ENCODE data around the gene DCLK1.

GRCh38 chr13:35789335-35790165, 341.6 kb downstream of the DCLK1 start:
- peak; percentile 27 to 54 (median 39) for TF ChIP-seq CTCF (IDR thresholded peaks at IDR 0.05)
- no peak for TF ChIP-seq POLR2A (IDR thresholded peaks at IDR 0.05)

Measured in right lobe of liver (tissue), 4 donors.